ENCODE data around the gene PLTP. TPM values are rescaled to one million over a fixed set of nuclear protein-coding genes. Genes with fewer than 3 reads are reported as not detected.
"Not testable (repeated sequence)": the region's sequence is repeated elsewhere in the genome, so short reads cannot be mapped to it uniquely, and the experiment has no call there.

PLTP gene
- total RNA-seq, 4 donors from 2014 or later: 22.2 to 77.3 (median 37.3) TPM

DNA sequence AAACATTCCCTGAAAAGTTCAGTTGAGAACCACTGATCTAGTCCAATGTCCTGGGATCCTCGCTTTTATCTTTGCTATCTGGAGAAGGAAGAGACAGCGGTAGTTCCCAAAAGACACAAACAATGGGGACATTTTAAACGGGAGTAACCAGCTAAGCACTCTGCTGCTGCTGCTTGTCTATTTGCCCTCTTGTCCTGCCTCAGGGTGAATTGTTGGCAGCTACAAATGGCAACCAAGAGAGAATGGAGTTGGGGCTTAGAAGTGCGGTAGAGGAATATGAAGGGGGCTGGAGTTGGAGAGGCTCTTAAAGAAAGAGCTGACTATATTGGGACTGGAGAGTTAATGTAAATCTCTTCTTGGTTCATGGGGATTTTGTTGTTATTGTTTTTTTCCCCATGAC, 37.4 kb downstream of the PLTP start:
- in situ Hi-C loops (cut with MboI; ENCODE audit: low sequenced_read_pairs in 4 of 4): no loop called here
- ATAC-seq (no peak), DNase-seq (no peak)
- H3K27me3 ChIP-seq: no peaks in the 10 kb centered on the region
- H3K27ac ChIP-seq: no peak overlapping the region
- TF ChIP-seq, protein P1, sequence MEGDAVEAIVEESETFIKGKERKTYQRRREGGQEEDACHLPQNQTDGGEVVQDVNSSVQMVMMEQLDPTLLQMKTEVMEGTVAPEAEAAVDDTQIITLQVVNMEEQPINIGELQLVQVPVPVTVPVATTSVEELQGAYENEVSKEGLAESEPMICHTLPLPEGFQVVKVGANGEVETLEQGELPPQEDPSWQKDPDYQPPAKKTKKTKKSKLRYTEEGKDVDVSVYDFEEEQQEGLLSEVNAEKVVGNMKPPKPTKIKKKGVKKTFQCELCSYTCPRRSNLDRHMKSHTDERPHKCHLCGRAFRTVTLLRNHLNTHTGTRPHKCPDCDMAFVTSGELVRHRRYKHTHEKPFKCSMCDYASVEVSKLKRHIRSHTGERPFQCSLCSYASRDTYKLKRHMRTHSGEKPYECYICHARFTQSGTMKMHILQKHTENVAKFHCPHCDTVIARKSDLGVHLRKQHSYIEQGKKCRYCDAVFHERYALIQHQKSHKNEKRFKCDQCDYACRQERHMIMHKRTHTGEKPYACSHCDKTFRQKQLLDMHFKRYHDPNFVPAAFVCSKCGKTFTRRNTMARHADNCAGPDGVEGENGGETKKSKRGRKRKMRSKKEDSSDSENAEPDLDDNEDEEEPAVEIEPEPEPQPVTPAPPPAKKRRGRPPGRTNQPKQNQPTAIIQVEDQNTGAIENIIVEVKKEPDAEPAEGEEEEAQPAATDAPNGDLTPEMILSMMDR (IDR thresholded peaks at IDR 0.05 in 4 of 5, conservative IDR thresholded peaks at IDR 0.05 in 1 of 5): no peak
- no peak for TF ChIP-seq POLR2A (IDR thresholded peaks at IDR 0.05)
- H3K36me3 ChIP-seq: peaks cover 0 to 18% of the 10 kb centered on the region in 2 donors
- no peak overlapping the region for H3K4me3 ChIP-seq
- H3K4me1 ChIP-seq: no peaks in the 10 kb centered on the region
- intact Hi-C loops (cut with DNase I; ENCODE audit: low total_unique reads): no loop called here
- no peaks in the 10 kb centered on the region for H3K9me3 ChIP-seq

DNA sequence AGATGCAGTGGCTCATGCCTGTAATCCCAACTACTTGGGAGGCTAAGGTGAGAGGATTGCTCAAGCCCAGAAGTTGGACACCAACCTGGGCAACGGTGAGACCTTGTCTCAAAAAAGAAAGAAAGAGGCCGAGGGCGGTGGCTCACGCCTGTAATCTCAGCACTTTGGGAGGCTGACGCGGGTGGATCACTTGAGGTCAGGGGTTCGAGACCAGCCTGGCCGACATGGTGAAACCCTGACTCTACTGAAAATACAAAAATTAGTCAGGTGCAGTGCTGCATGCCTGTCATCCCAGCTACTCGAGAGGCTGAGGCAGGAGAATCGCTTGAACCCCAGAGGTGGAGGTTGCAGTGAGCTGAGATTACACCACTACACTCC, 37.9 kb downstream of the PLTP start:
- DNase-seq; H3K4me1 ChIP-seq; H3K27ac ChIP-seq; intact Hi-C loops (cut with DNase I; ENCODE audit: low total_unique reads); in situ Hi-C loops (cut with MboI; ENCODE audit: low sequenced_read_pairs in 4 of 4); H3K27me3 ChIP-seq; H3K4me3 ChIP-seq; ATAC-seq; H3K9me3 ChIP-seq: not testable (repeated sequence)
- peaks cover 0 to 18% of the 10 kb centered on the region in 2 donors for H3K36me3 ChIP-seq

DNA sequence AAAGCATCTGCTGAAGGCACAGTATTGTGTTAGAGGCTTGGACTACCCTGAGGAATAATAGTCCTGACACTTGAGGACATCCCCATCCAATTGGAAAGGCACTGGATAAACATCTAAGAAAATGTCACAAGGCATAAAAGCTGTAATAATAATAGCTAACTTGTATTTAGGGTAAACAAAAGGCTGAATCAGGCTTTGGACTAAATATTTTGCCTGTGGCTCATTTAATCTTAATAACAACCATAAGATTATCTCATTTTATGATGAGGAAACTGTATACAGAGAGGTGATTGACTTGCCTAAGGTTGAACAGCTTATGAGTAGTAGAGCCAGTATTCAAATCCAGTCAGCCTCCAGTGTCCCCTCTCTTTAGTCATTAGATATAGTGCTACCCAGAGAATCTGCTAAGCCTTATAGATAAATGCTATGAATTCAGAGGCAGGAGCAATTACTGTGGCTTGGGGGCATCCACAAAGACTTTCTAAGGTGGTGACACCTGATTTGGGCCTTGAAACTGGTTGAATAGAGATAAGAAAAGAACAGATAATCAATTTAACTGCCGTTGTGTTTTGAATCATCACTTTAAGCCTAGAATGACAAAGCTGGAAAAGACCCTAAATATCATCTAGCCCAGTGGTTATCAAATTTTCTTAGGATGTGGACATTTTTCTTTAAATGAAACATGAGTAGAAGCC, 38.4 kb downstream of the PLTP start:
- no peaks in the 10 kb centered on the region for H3K4me1 ChIP-seq
- H3K27ac ChIP-seq: no peak overlapping the region
- H3K9me3 ChIP-seq: no peaks in the 10 kb centered on the region
- ATAC-seq (no peak), DNase-seq (no peak)
- no peak for TF ChIP-seq POLR2A (IDR thresholded peaks at IDR 0.05)
- TF ChIP-seq, protein P1 (IDR thresholded peaks at IDR 0.05 in 4 of 5, conservative IDR thresholded peaks at IDR 0.05 in 1 of 5): no peak
- intact Hi-C loops (cut with DNase I; ENCODE audit: low total_unique reads) (no loop called here), in situ Hi-C loops (cut with MboI; ENCODE audit: low sequenced_read_pairs in 4 of 4) (no loop called here)
- peaks cover 0 to 18% of the 10 kb centered on the region in 2 donors for H3K36me3 ChIP-seq
- no peaks in the 10 kb centered on the region for H3K27me3 ChIP-seq
- H3K4me3 ChIP-seq: no peak overlapping the region

DNA sequence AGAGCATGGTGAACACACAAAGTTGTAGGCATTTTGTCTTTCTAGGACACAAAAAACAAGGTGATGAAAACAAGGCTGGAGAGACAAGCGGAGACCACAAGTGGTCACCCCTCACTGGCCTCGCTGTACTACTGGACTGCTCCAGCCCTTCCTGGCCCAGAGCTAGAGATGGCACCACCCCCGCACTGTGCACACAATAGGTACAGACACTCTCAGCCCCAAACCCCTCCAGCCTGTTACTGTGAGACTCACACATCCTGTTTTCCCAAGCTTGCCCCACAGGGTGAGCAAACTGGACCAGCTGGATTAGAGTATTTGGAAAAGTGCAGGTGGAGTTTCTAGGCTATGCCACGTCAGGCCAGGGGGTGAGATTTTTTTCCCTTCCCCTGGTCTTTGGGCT, 39.3 kb downstream of the PLTP start:
- DNase-seq: no peak
- Histone ChIP-seq H3K9me3 (no peaks in the 10 kb centered on the region), H3K27ac (no peak overlapping the region), H3K27me3 (no peaks in the 10 kb centered on the region), H3K4me3 (no peak overlapping the region), H3K36me3 (peaks cover 0 to 9% of the 10 kb centered on the region in 2 donors), H3K4me1 (no peaks in the 10 kb centered on the region)
- TF ChIP-seq POLR2A (IDR thresholded peaks at IDR 0.05): no peak
- TF ChIP-seq, protein P1 (IDR thresholded peaks at IDR 0.05 in 4 of 5, conservative IDR thresholded peaks at IDR 0.05 in 1 of 5): no peak
- in situ Hi-C loops (cut with MboI; ENCODE audit: low sequenced_read_pairs in 4 of 4) (no loop called here), intact Hi-C loops (cut with DNase I; ENCODE audit: low total_unique reads) (no loop called here)
- ATAC-seq: no peak

DNA sequence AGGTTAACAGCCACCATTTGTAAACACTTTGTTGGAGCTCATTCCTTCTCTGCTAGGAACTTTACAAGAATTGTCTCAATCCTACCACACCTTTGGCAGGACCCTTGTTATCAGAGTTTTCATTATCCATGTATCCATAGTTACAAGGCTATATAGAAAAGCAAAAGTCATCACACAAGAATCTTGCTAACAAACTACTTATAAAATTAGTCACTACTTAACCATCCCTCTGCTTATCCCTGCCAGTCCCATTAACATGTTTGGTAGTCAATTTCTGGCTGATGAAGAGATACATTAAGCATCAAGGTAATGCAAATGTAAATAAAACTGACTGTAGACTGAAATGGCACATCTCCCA, 44.2 kb downstream of the PLTP start:
- Histone ChIP-seq H3K9me3 (no peaks in the 10 kb centered on the region), H3K27ac (no peak overlapping the region), H3K4me1 (no peaks in the 10 kb centered on the region), H3K27me3 (no peaks in the 10 kb centered on the region), H3K4me3 (no peak overlapping the region), H3K36me3 (no peaks in the 10 kb centered on the region)
- no peak for TF ChIP-seq POLR2A (IDR thresholded peaks at IDR 0.05)
- TF ChIP-seq, protein P1 (IDR thresholded peaks at IDR 0.05 in 4 of 5, conservative IDR thresholded peaks at IDR 0.05 in 1 of 5): no peak
- no peak for DNase-seq
- ATAC-seq: no peak
- intact Hi-C loops (cut with DNase I; ENCODE audit: low total_unique reads): no loop called here
- in situ Hi-C loops (cut with MboI; ENCODE audit: low sequenced_read_pairs in 4 of 4): no loop called here

Data from gastrocnemius medialis (tissue), 4 donors.